Measurements from ENCODE around the gene KIAA0232. TPM values are rescaled to one million over a fixed set of nuclear protein-coding genes. Genes with fewer than 3 reads are reported as not detected.

KIAA0232 gene
- total RNA-seq, 2 experiments from 2014 or later = 13.5 to 14.4 TPM

DNA sequence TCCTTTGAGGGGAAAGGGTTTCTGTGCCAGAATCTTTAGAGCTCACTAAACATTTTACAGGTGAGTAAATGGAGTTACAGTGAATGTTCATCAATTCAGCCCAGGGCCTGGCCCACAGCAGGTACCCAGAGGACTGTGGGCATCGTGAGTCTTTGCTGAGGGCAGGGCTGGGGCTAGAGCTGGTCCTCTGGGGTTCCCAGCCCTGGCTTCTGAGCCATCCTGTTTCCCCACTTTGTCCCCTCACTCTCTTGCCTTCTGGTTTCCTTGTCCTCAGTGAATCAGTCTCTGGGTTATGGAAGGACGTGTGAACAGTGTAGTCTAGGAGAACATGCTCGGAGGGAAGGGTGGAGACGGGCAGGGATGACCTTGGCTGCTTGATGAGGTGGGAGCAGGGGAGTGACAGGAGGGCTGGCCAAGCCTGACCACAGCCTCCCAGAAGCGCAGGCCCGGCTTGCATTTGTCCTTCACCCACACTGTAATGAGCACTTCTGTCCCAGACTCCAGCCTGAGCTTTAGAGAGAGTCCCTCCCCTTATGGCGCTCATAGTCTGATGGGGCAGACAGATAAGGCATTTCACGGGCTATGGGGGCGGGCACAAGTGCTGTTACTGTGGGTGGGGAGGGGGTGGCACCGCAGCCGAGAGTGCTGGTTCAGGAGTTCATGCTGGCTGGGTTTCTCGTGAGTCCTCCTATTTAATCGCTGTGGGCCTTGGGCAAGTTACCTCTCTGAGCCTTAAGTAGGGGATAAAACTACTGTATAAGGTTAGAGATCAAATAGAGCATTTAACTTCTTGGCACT, 144.4 kb downstream of the KIAA0232 start:
- H3K36me3 Mint-ChIP-seq (ENCODE audit: low read depth) = peaks cover 38% of the 10 kb centered on the region
- peaks cover 67% of the 10 kb centered on the region for H3K4me1 Mint-ChIP-seq (ENCODE audit: low read depth)
- CTCF ChIA-PET = interaction anchor here (1.0 to 2.7 kb wide), 6 partner anchors 8 to 143 kb away, joined by 3 to 8 read pairs (median 6); no protein-coding TSS in a partner anchor
- DNase-seq = peak; percentile 74
- intact Hi-C loops (cut with micrococcal nuclease) = loop anchor here (1.0 kb wide), 4 partner anchors 10 to 141 kb away; partner anchors contain the start of genes GRPEL1 and TBC1D14
- H3K27ac Mint-ChIP-seq = peak overlapping the region; percentile 85
- H3K4me3 Mint-ChIP-seq = peak overlapping the region; percentile 49
- H3K9me3 Mint-ChIP-seq = no peaks in the 10 kb centered on the region
- no peaks in the 10 kb centered on the region for H3K27me3 Mint-ChIP-seq (ENCODE audit: low read depth)

DNA sequence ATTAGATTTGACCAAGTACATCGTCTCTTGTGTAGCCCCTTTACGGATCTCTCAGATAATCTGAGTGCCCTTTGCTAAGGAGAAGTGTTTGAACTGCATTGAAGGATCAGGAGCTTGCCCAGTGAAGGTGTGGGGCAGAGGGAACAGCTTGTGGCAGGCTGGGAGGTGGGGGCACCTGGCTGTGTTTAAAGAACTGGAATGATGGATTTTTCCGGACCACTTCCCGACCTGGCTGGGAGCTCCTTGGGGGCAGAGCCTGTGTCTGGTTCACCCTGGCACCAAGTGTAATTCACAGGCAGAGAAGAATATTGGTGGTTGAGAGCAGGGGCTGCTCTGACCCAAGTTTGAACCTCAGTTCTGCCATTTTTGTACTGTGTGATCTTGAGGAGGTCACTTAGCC, 145.6 kb downstream of the KIAA0232 start:
- H3K27me3 Mint-ChIP-seq (ENCODE audit: low read depth) = no peaks in the 10 kb centered on the region
- peaks cover 42% of the 10 kb centered on the region for H3K36me3 Mint-ChIP-seq (ENCODE audit: low read depth)
- H3K9me3 Mint-ChIP-seq = no peaks in the 10 kb centered on the region
- H3K4me1 Mint-ChIP-seq (ENCODE audit: low read depth) = peaks cover 60% of the 10 kb centered on the region
- H3K27ac Mint-ChIP-seq = no peak overlapping the region
- intact Hi-C loops (cut with micrococcal nuclease) = no loop called here
- no peak for DNase-seq
- CTCF ChIA-PET = interaction anchor here (2.7 kb wide), 1 partner anchor 20 kb away, joined by 8 read pairs; no protein-coding TSS in a partner anchor
- H3K4me3 Mint-ChIP-seq = no peak overlapping the region

DNA sequence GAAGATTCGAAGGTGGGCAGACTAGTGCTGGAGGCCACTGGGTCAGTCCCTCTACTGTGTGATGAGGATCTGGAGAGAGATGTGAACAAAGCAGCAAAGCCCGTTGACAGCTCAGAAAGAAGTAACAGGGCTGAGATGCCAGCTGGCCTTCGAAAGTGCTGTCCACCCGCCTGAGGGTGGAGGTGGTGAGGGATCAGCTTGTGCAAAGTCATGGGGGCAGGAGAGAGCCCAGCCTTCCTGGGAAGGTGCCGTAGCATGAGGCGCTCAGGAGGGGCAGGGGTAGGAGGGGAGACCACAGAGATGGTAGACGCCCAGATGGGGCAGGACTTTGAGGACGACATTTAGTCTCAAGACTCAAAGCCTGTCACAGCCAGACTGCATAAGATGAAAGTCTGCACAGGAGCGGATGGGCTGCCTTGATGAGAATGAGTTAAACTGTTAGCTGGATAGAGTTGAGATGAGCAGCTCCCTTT, 146.8 kb downstream of the KIAA0232 start:
- Mint-ChIP-seq H3K27me3 (ENCODE audit: low read depth) (no peaks in the 10 kb centered on the region), H3K27ac (no peak overlapping the region), H3K36me3 (ENCODE audit: low read depth) (peaks cover 48% of the 10 kb centered on the region), H3K9me3 (no peaks in the 10 kb centered on the region), H3K4me3 (no peak overlapping the region), H3K4me1 (ENCODE audit: low read depth) (peaks cover 67% of the 10 kb centered on the region)
- CTCF ChIA-PET = interaction anchor here (1.0 kb wide), 2 partner anchors 13 to 56 kb away, joined by 3 read pairs; no protein-coding TSS in a partner anchor
- DNase-seq = no peak
- intact Hi-C loops (cut with micrococcal nuclease) = no loop called here

DNA sequence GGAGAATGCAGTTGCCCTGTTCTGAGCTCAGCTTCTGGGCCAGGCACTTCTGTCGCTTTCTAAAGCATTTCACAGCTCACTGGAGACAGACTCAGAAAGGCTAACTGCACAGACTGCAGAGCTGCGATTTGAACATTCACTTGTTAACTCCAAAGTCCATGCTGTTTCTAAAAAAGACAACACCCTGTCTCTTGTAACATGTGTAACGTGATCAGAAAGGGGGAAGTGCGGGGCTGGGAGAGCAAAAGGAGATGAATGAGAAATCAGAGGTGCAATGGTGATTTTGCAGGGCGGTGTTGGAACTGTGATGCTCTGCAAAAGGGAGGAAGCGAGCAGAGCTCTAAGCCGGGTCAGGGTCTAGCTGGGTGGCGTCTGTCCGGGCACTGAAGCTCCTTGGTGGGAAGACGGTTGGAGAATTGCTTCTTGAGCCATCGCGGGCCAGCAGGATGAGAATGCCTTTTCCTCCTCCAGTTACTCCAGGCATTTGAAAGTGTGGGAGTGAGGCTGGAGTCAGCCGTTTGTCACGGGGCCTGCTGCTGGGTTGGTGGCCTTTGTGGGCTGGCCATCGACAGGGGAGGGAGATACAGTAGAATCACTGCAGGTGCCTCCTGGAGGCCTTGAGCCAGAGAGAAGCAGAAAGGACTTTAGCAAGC, 147.4 kb downstream of the KIAA0232 start:
- Mint-ChIP-seq H3K27ac (no peak overlapping the region), H3K4me1 (ENCODE audit: low read depth) (peaks cover 63% of the 10 kb centered on the region), H3K27me3 (ENCODE audit: low read depth) (no peaks in the 10 kb centered on the region), H3K36me3 (ENCODE audit: low read depth) (peaks cover 43% of the 10 kb centered on the region), H3K4me3 (no peak overlapping the region), H3K9me3 (no peaks in the 10 kb centered on the region)
- intact Hi-C loops (cut with micrococcal nuclease) = no loop called here
- CTCF ChIA-PET = interaction anchor here (1.0 kb wide), 1 partner anchor 56 kb away, joined by 3 read pairs; no protein-coding TSS in a partner anchor
- DNase-seq = no peak

DNA sequence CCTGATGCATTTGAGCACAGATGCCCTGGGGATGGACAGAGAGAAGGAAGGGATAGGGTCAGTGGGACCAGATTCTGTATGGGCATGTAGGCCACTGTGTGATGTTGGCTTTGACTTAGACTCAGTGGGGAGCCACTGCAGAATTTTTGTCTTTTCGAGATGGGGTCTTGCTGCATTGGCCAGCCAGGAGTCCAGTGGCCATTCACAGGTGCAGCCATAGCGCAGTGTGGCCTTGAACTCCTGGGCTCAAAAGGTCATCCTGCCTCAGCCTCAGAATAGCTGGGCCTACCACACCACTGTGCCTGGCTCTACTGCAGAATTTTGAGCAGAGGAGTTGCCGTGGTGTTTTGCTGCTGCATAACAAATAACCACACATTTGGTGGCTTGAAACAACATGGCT, 149.9 kb downstream of the KIAA0232 start:
- intact Hi-C loops (cut with micrococcal nuclease) = no loop called here
- Mint-ChIP-seq H3K27ac (no peak overlapping the region), H3K4me1 (ENCODE audit: low read depth) (peaks cover 52% of the 10 kb centered on the region), H3K27me3 (ENCODE audit: low read depth) (no peaks in the 10 kb centered on the region), H3K9me3 (no peaks in the 10 kb centered on the region), H3K36me3 (ENCODE audit: low read depth) (peaks cover 37% of the 10 kb centered on the region), H3K4me3 (no peak overlapping the region)
- CTCF ChIA-PET = no interaction called here
- DNase-seq = no peak

DNA sequence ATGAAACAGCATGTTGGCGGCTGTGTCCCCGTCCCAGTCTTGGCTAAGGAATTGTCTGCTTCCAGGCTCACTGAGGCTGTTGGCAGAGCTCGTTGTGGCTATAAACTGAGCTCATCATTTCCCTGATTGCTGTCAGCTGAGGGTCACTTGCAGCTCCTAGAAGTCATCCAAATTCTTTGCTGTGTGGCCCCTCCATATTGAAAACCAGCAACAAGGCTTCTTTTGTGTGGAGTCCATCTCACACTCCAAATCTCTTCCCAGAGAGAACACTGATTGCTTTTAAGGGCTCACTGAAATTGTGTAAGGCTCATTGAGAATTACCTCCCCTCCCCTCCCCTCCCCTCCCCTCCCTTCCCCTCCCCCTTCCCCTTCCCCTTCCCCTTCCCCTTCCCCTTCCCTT, 150.4 kb downstream of the KIAA0232 start:
- no peak for DNase-seq
- no peaks in the 10 kb centered on the region for H3K9me3 Mint-ChIP-seq
- H3K36me3 Mint-ChIP-seq (ENCODE audit: low read depth) = peaks cover 37% of the 10 kb centered on the region
- no peak overlapping the region for H3K4me3 Mint-ChIP-seq
- peaks cover 52% of the 10 kb centered on the region for H3K4me1 Mint-ChIP-seq (ENCODE audit: low read depth)
- intact Hi-C loops (cut with micrococcal nuclease) = no loop called here
- CTCF ChIA-PET = no interaction called here
- no peak overlapping the region for H3K27ac Mint-ChIP-seq
- no peaks in the 10 kb centered on the region for H3K27me3 Mint-ChIP-seq (ENCODE audit: low read depth)

Other genes starting within 250 kb of the KIAA0232 start
- 10 to 100 TPM; 12.7 to 12.8 TPM for gene MAN2B2, start 207.5 kb upstream of the KIAA0232 start, total RNA-seq
- gene MRFAP1, start 142.0 kb upstream of the KIAA0232 start, total RNA-seq = 100 to 1,000 TPM; 150 to 151 TPM
- gene S100P, start 88.8 kb upstream of the KIAA0232 start, total RNA-seq = 10 to 100 TPM in 1 of 2 experiments, 1 to 10 TPM in 1; 8.5 to 10.0 TPM
- 10 to 100 TPM; 37.0 to 38.6 TPM for gene MRFAP1L1, start 72.9 kb upstream of the KIAA0232 start, total RNA-seq
- 10 to 100 TPM; 11.0 to 11.8 TPM for gene BLOC1S4, start 66.6 kb upstream of the KIAA0232 start, total RNA-seq
- gene TBC1D14, start 127.1 kb downstream of the KIAA0232 start, total RNA-seq = 10 to 100 TPM; 23.6 to 24.6 TPM